GM12878 (cell line): ENCODE measurements around the gene PLA2G3. TPM values are rescaled to one million over a fixed set of nuclear protein-coding genes. Genes with fewer than 3 reads are reported as not detected.

Experiments used
- ATAC-seq: fragments of 200-7000 bp; cut with Tn5 transposase; 3 replicates; pipeline ENCODE4 v1.9.1; 2020; ENCODE audit warnings: mild to moderate bottlenecking, moderate library complexity
- BruUV-seq: library from RNA; stranded (reverse); fragments of 400-500 nt; replicated peaks from 2 replicates; lab custom pipeline; 2021; lab: Mats Ljungman, UMichigan
- CTCF ChIA-PET: fragments of 300-600 bp; sonication (Branson Sonifier 250); formaldehyde crosslinking; extraction: SDS; loops from one replicate; lab custom pipeline; 2021; ENCODE audit warnings: inconsistent platforms; lab: Yijun Ruan, JAX
- POLR2A ChIA-PET: fragments of 350-600 bp; formaldehyde crosslinking; extraction: SDS; loops from one replicate; lab custom pipeline; 2021; ENCODE audit warnings: inconsistent platforms; lab: Charles Lee
- RAD21 ChIA-PET: fragments of 300-600 bp; sonication (Branson Sonifier 250); formaldehyde crosslinking; loops from one replicate; lab custom pipeline; 2023; ENCODE audit warnings: antibody characterized with exemption; ENCODE audit not compliant: unreplicated experiment; lab: Charles Lee
- SMC1A ChIA-PET: fragments of 300-600 bp; sonication (Branson Sonifier 250); formaldehyde crosslinking; loops from one replicate; lab custom pipeline; 2023; ENCODE audit not compliant: unreplicated experiment, uncharacterized antibody; lab: Charles Lee
- DNase-seq: peaks from one replicate; pipeline ENCODE4 v3.0.0-alpha.2; 2011; ENCODE audit warnings: low read depth, low spot score
- FAIRE-seq: peaks from 3 replicates; lab custom pipeline; 2011; peaks lifted over from hg19 to GRCh38; lab: Jason Lieb, UNC
- H2AFZ ChIP-seq: 2 replicates; pipeline ENCODE4 v1.6.0; 2011; ENCODE audit warnings: low read depth, low read length, control low read depth; ENCODE audit not compliant: control insufficient read depth
- H3K27ac ChIP-seq: 2 replicates; pipeline ENCODE4 v1.5.1; 2011; ENCODE audit warnings: control low read depth; ENCODE audit not compliant: control insufficient read depth, insufficient read depth
- H3K27me3 ChIP-seq, 2 experiments: replicated peaks in 1 of 2; 2 replicates each; pipeline versions ENCODE4 v1.6.0 to v1.6.1; 2011; ENCODE audit warnings: low read length in 1 of 2; ENCODE audit not compliant: control insufficient read depth in 2 of 2, insufficient read depth in 2 of 2
- H3K36me3 ChIP-seq, 2 experiments: 2 replicates each; pipeline ENCODE4 v1.5.1; 2011; ENCODE audit warnings: low read length in 1 of 2; ENCODE audit not compliant: control insufficient read depth in 2 of 2, insufficient read depth in 2 of 2
- H3K4me1 ChIP-seq: 2 replicates; pipeline ENCODE4 v1.6.1; 2011; ENCODE audit warnings: mild to moderate bottlenecking, low read length, moderate library complexity, mixed read lengths; ENCODE audit not compliant: control insufficient read depth, insufficient read depth
- H3K4me2 ChIP-seq: 2 replicates; pipeline ENCODE4 v1.6.0; 2011; ENCODE audit warnings: control low read depth; ENCODE audit not compliant: control insufficient read depth, insufficient read depth
- H3K4me3 ChIP-seq: fragments of 200-600 bp; sonication (generic); 2 replicates; pipeline ENCODE4 v1.5.1; 2016
- H3K79me2 ChIP-seq: 2 replicates; pipeline ENCODE4 v1.6.0; 2011; ENCODE audit warnings: low read length; ENCODE audit not compliant: control insufficient read depth, insufficient read depth
- H3K9ac ChIP-seq: 2 replicates; pipeline ENCODE4 v1.8.0; 2011; ENCODE audit warnings: low read length, control low read depth, mixed read lengths; ENCODE audit not compliant: control insufficient read depth, insufficient read depth
- H3K9me3 ChIP-seq: replicated peaks from 3 replicates; pipeline ENCODE4 v1.5.1; 2011; ENCODE audit warnings: mild to moderate bottlenecking, low read length; ENCODE audit not compliant: control insufficient read depth, insufficient read depth
- H4K20me1 ChIP-seq: 2 replicates; pipeline ENCODE4 v1.6.0; 2011; ENCODE audit not compliant: control insufficient read depth, insufficient read depth
- BACH1 ChIP-seq: fragments of 450-650 bp; IDR thresholded peaks from 2 replicates; pipeline ENCODE4 v1.6.1; 2017; ENCODE audit warnings: mild to moderate bottlenecking, borderline replicate concordance
- BCLAF1 ChIP-seq: fragments of 450-650 bp; IDR thresholded peaks from 2 replicates; pipeline ENCODE4 v1.6.1; 2017; ENCODE audit warnings: antibody characterized with exemption, mild to moderate bottlenecking, moderate library complexity
- BHLHE40 ChIP-seq, 2 experiments: fragments of 450-650 bp in 1 of 2; IDR thresholded peaks; 2 replicates each; pipeline ENCODE4 v1.6.1; 2011 to 2017; ENCODE audit warnings: low read depth in 2 of 2, borderline replicate concordance in 1 of 2, improper control_type of control experiment in 1 of 2, low read length in 1 of 2, mild to moderate bottlenecking in 1 of 2
- CREB1 ChIP-seq: IDR thresholded peaks from 2 replicates; pipeline ENCODE4 v1.6.1; 2012; ENCODE audit warnings: low read depth, mild to moderate bottlenecking, inconsistent platforms
- CREM ChIP-seq: IDR thresholded peaks from 2 replicates; pipeline ENCODE4 v1.6.1; 2014; ENCODE audit warnings: antibody characterized with exemption, low read depth
- E2F8 ChIP-seq: fragments of 450-650 bp; IDR thresholded peaks from 2 replicates; pipeline ENCODE4 v1.6.1; 2018; ENCODE audit warnings: mild to moderate bottlenecking, low read depth, moderate library complexity; ENCODE audit not compliant: partially characterized antibody
- ETV6 ChIP-seq, 2 experiments: fragments of 450-650 bp in 1 of 2; IDR thresholded peaks in 1 of 2; conservative IDR thresholded peaks in 1 of 2; 2 replicates each; pipeline ENCODE4 v1.6.1; 2014; ENCODE audit warnings: antibody characterized with exemption in 1 of 2, borderline replicate concordance in 1 of 2, low read depth in 1 of 2, mild to moderate bottlenecking in 1 of 2, moderate library complexity in 1 of 2
- HDGF ChIP-seq: fragments of 450-650 bp; IDR thresholded peaks from 2 replicates; pipeline ENCODE4 v1.6.1; 2016; ENCODE audit warnings: antibody characterized with exemption
- PML ChIP-seq: IDR thresholded peaks from 2 replicates; pipeline ENCODE4 v1.6.1; 2012; ENCODE audit warnings: low read length, inconsistent platforms
- POU2F2 ChIP-seq: IDR thresholded peaks from 3 replicates; pipeline ENCODE4 v1.6.1; 2011; ENCODE audit warnings: low read depth, mild to moderate bottlenecking, low read length, borderline replicate concordance
- RAD51 ChIP-seq: fragments of 450-650 bp; IDR thresholded peaks from 2 replicates; pipeline ENCODE4 v1.6.1; 2016; ENCODE audit warnings: moderate library complexity, mild to moderate bottlenecking, inconsistent platforms
- SREBF2 ChIP-seq: IDR thresholded peaks from 2 replicates; pipeline ENCODE4 v1.6.1; 2012; ENCODE audit warnings: mild to moderate bottlenecking, low read length
- TARDBP ChIP-seq: IDR thresholded peaks from 2 replicates; pipeline ENCODE4 v1.6.1; 2016; ENCODE audit warnings: borderline replicate concordance
- USF2 ChIP-seq: IDR thresholded peaks from 2 replicates; pipeline ENCODE4 v1.6.1; 2011; ENCODE audit warnings: low read depth, low read length, improper control_type of control experiment, borderline replicate concordance
- ZBTB33 ChIP-seq: fragments of 450-650 bp; IDR thresholded peaks from 2 replicates; pipeline ENCODE4 v1.6.1; 2017; ENCODE audit warnings: mild to moderate bottlenecking
- ZNF207 ChIP-seq: fragments of 450-650 bp; IDR thresholded peaks from 2 replicates; pipeline ENCODE4 v1.6.1; 2014; ENCODE audit warnings: antibody characterized with exemption, mild to moderate bottlenecking, borderline replicate concordance
- WGBS: methylation state at CpG from one replicate; pipeline ENCODE4 v1.1.6; 2016; ENCODE audit warnings: low lambda C conversion rate; ENCODE audit not compliant: insufficient replicate concordance, insufficient coverage; ENCODE audit errors: missing lambda C conversion rate; 5-methylcytosine and 5-hydroxymethylcytosine counted together
- in situ Hi-C: fragments of 300-500 bp; cut with MboI; formaldehyde crosslinking; loops from 9 replicates; pipeline ENCODE4 v1.14.3; 2018; ENCODE audit warnings: mixed read lengths
- intact Hi-C: fragments of 100-400 bp; cut with micrococcal nuclease; formaldehyde crosslinking; loops from one replicate; pipeline ENCODE4 v1.14.2; 2022; ENCODE audit not compliant: unreplicated experiment
- polyA plus RNA-seq, 11 experiments: library from polyadenylated mRNA; depleted of rRNA in 4 of 11; unstranded in 6 of 11; stranded (reverse) in 5 of 11; fragments of >200 nt; fragmentation: Nextera tagmentation in 4 of 11; fragmentation: Illumina TruSeq in 1 of 11; extraction: Ambion mirVana in 4 of 11; extraction: Trizol in 1 of 11; gene quantifications; 1 replicate in 1 of 11; 2 replicates in 10 of 11; pipeline versions ENCODE4 v1.2.1 to v1.2.3, GENCODE V29; 2011 to 2016; ENCODE audit warnings: inconsistent platforms in 2 of 11, missing spikeins in 2 of 11, low read depth in 1 of 11
- total RNA-seq, 4 experiments: library from RNA; depleted of rRNA in 3 of 4; stranded (reverse); fragments of >200 nt in 3 of 4; fragmentation: Illumina TruSeq in 1 of 4; extraction: Trizol in 1 of 4; gene quantifications; 2 replicates each; pipeline versions ENCODE4 v1.2.1 to v1.2.3, GENCODE V29; 2013 to 2021

PLA2G3 gene
- total and polyA plus RNA-seq, 10 of the 15 experiments (the other 5 are each of a cell fraction or from before 2014, with no cell fraction given), result 0.04 TPM; not detected in 9

- intact Hi-C loops (loop anchor here (5.0 to 10.0 kb wide), 3 partner anchors 207 to 453 kb away; partner anchors contain the start of genes PIK3IP1 and SLC35E4), in situ Hi-C loops (no loop called here)
- SMC1A ChIA-PET, result no interaction called here
- H3K79me2 ChIP-seq, result peaks cover 11% of the 10 kb centered on the region
- FAIRE-seq (no peak), ATAC-seq (no peak), DNase-seq (no peak)
- peaks cover 0 to 10% of the 10 kb centered on the region in 2 experiments; a peak in 2 of 4 replicates for H3K36me3 ChIP-seq
- POLR2A ChIA-PET, result no interaction called here
- BruUV-seq, result no TSS peak
- H3K4me1 ChIP-seq, result peaks cover 15% of the 10 kb centered on the region
- 91% methylated on average over 21 of the region's 21 CpGs for WGBS
- no peak overlapping the region for H3K9ac ChIP-seq
- RAD21 ChIA-PET, result interaction anchor here (1.0 kb wide), 2 partner anchors 124 to 185 kb away, joined by 3 read pairs; partner anchors contain the start of gene LIMK2
- H3K4me3 ChIP-seq, result no peak overlapping the region
- H3K9me3 ChIP-seq, result no peaks in the 10 kb centered on the region
- no peak overlapping the region for H3K27ac ChIP-seq
- CTCF ChIA-PET, result interaction anchor here (0.9 to 7.9 kb wide), 4 partner anchors 8 to 167 kb away, joined by 3 to 59 read pairs (median 4); no protein-coding TSS in a partner anchor
- no peak overlapping the region for H2AFZ ChIP-seq
- H3K27me3 ChIP-seq, result no peaks in the 10 kb centered on the region
- H4K20me1 ChIP-seq, result no peaks in the 10 kb centered on the region
- H3K4me2 ChIP-seq, result no peak overlapping the region
- TF ChIP-seq CREM (no peak), TARDBP (no peak), ZBTB33 (no peak), ETV6 (conservative IDR thresholded peaks at IDR 0.05 in 1 of 2, IDR thresholded peaks at IDR 0.05 in 1 of 2; ENCODE audit: borderline replicate concordance in 1 of 2, low read depth in 1 of 2) (no peak), SREBF2 (no peak), HDGF (no peak), BHLHE40 (IDR thresholded peaks at IDR 0.05; ENCODE audit: borderline replicate concordance in 1 of 2, low read depth in 2 of 2, low read length in 1 of 2) (no peak), BACH1 (no peak), USF2 (no peak), ZNF207 (no peak), E2F8 (no peak), CREB1 (no peak), BCLAF1 (no peak), RAD51 (no peak), PML (no peak), POU2F2 (no peak)
These were observed 52.5 kb downstream of the PLA2G3 start for GRCh38 chr22:31087744-31088215.
